ENCODE data around the gene KCNN3.

The KCNN3 gene

DNA sequence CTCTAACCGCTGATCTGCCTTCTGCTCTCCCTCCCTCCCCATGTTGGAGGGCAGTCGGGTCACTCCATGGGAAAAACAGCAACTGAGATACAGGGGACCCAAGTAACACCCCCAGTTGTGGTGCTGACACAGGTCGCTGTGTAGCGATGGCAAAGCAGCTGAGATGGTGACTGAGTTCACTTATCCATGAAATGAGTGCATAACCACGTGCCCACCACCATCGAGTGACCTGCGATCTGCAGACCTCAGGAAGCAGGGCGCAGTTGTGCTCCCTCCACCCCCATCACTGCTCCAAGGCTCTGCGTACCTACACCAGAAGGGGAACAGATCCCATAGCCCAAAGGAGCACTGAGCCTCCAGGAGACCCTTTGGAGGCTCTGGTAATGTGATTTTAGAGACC, 31.1 kb downstream of the KCNN3 start:
- TF ChIP-seq ZFX (IDR thresholded peaks at IDR 0.05; ENCODE audit: borderline replicate concordance) = no peak
- TF ChIP-seq, protein P1, sequence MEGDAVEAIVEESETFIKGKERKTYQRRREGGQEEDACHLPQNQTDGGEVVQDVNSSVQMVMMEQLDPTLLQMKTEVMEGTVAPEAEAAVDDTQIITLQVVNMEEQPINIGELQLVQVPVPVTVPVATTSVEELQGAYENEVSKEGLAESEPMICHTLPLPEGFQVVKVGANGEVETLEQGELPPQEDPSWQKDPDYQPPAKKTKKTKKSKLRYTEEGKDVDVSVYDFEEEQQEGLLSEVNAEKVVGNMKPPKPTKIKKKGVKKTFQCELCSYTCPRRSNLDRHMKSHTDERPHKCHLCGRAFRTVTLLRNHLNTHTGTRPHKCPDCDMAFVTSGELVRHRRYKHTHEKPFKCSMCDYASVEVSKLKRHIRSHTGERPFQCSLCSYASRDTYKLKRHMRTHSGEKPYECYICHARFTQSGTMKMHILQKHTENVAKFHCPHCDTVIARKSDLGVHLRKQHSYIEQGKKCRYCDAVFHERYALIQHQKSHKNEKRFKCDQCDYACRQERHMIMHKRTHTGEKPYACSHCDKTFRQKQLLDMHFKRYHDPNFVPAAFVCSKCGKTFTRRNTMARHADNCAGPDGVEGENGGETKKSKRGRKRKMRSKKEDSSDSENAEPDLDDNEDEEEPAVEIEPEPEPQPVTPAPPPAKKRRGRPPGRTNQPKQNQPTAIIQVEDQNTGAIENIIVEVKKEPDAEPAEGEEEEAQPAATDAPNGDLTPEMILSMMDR (IDR thresholded peaks at IDR 0.05) = no peak
- H3K27ac ChIP-seq = no peak overlapping the region

DNA sequence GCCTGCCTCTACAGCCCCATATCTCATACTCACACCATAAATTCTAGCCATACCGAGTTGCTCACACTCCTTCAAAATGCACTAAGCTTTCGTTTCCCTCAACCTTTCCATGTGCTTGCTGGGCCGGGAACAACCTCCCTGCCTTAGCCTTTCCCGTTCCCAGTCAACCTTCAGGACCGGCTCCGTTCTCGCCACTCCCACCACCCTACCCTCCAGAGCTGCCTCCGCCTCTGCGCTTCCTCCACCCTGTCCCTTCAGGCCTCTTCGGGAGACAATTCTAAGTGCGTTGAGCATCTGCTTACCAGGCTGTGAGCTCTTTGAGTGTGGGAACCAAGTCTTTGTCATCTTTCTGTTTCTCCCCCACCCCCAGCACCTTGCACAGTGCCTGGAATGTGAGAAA, 31.6 kb downstream of the KCNN3 start:
- TF ChIP-seq, protein P1 (IDR thresholded peaks at IDR 0.05) = no peak
- no peak for TF ChIP-seq ZFX (IDR thresholded peaks at IDR 0.05; ENCODE audit: borderline replicate concordance)
- H3K27ac ChIP-seq = no peak overlapping the region

DNA sequence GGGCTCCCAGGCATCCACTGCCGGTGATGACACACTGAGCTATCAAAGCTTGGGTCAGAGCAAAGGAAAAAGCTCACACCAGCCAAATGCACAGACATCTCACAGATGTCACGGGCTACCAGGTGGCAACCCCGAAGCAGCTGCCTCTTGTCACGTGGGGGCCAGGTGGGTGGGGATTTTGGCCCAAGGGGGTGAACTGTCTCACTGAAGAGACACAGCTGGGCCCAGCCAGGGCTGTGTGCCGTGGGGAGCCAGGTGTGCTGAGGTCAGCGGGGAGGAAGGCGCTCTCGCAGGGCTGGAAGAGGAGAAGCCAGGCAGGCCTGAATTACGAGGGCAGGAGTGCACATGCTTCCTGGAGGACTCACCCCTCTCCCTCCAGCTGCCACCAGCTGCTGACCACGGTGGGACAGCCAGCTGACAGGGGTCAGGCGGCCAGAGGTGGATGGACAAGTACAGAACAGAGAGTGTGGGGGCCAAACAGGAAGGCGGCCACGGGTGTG, 32.4 kb downstream of the KCNN3 start:
- H3K27ac ChIP-seq = no peak overlapping the region
- TF ChIP-seq ZFX (IDR thresholded peaks at IDR 0.05; ENCODE audit: borderline replicate concordance) = no peak
- TF ChIP-seq, protein P1 (IDR thresholded peaks at IDR 0.05) = no peak

DNA sequence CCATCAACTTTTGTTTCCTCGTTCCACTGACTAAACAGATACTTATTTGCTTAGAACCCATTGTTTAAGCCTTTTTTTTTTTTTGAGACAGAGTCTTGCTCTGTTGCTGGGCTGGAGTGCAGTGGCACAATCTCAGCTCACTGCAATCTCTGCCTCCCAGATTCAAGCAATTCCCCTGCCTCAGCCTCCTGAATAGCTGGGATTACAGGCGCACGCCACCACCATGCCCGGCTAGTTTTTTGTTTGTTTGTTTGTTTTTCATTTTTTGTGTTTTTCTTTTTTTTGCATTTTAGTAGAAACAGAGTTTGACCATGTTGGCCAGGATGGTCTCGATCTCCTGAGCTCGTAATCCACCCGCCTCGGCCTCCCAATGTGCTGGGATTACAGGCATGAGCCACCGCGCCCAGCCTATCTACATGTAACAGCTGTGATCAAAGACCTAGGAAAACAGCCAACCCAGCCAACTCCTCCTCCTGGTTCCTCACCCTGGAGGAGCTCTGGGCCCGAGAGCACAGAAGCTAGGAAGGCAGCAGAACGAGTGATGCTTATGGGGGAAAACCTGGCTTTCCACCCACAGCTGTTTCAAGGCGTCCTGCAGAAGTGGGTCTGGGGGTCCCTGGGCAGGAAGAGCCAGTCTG, 32.9 kb downstream of the KCNN3 start:
- no peak overlapping the region for H3K27ac ChIP-seq
- TF ChIP-seq, protein P1 (IDR thresholded peaks at IDR 0.05) = no peak
- no peak for TF ChIP-seq ZFX (IDR thresholded peaks at IDR 0.05; ENCODE audit: borderline replicate concordance)

DNA sequence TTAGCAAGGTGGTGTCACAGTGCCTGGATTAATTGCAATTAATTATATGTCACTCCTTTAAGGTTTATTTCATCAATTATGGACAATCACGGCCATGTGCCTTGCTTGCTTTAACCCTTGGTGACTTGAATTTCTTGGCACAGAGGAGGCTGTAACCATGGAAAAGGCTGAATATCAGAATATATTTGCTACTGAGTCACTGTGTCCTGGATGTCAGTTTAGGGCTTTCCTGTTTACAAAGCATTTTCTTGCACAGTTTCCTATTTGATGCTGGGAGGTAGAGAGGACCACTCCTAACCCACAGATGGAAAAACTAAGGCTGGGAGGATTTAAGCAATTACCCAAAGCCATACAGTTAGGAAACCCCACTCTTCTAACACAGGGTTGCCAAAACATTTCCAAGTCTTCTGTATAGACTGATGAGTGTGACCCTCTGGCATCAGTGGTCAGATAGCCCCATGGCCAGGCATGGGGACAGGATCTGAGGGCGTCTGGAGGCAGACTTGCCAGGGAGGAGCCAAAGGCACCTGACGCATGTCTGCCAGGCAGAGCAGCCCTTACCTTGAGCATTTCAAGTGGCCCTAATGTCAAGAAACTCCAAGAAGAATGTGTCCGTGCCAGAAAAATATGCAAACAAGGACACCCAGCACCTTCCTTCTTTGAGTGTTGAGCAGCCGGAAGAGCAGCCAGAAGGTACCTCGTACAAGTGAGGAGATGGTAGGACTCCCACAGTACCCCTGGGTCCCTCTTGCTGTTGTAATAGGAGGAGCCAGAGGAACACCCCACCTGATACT, 34.4 kb downstream of the KCNN3 start:
- no peak overlapping the region for H3K27ac ChIP-seq
- TF ChIP-seq, protein P1 (IDR thresholded peaks at IDR 0.05) = no peak
- TF ChIP-seq ZFX (IDR thresholded peaks at IDR 0.05; ENCODE audit: borderline replicate concordance) = no peak

DNA sequence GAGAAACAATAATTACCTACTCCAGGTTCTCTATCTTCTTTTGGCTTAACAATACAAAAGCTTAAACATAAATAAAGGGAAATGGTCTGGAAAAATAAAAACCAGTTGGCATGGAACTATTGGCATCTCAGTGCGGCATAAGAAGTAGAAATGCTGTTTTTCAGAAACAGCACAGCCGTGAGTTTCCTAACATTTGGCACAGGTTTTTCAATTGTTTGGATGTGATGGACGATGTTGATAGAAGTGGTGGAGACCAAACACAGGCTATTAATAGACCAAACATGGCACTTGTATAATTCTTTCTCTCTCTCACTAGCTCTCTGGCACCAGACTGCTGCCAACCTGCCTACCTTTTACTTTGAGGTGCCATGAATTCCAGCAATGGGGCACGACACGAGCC, 36.2 kb downstream of the KCNN3 start:
- TF ChIP-seq, protein P1 (IDR thresholded peaks at IDR 0.05) = no peak
- no peak for TF ChIP-seq ZFX (IDR thresholded peaks at IDR 0.05; ENCODE audit: borderline replicate concordance)
- H3K27ac ChIP-seq = no peak overlapping the region

DNA sequence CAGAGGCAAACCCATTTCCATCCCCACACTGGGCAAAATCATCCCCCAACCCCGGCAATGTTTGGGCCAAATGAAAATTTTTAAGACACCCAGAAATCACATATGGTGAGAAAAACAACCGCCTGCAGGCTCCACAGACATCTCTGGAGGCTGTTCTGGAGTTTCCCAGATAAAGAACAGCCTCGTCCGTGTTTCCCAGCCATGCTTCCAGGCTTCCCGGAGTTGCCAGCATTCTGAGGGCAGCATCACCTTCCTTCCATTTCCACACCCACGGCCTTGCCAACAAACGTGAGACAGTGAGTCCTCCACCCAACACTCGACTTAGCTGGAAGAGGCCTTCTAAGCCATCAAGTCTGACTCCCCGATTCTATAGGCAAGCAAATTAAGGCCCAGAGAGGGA, 36.9 kb downstream of the KCNN3 start:
- TF ChIP-seq, protein P1 (IDR thresholded peaks at IDR 0.05) = no peak
- no peak for TF ChIP-seq ZFX (IDR thresholded peaks at IDR 0.05; ENCODE audit: borderline replicate concordance)
- H3K27ac ChIP-seq = no peak overlapping the region
